HEK293T (cell line): Measurements from ENCODE around the gene ABLIM2.

Source experiments
- BHLHE40 ChIP-seq: fragments of 450-650 bp; IDR thresholded peaks from 2 replicates; pipeline ENCODE4 v1.6.1; 2016; ENCODE audit warnings: mild to moderate bottlenecking, moderate library complexity, borderline replicate concordance
- ELF4 ChIP-seq: fragments of 450-650 bp; IDR thresholded peaks from 2 replicates; pipeline ENCODE4 v1.6.1; 2017; ENCODE audit warnings: antibody characterized with exemption
- FOXM1 ChIP-seq: fragments of 450-650 bp; IDR thresholded peaks from 2 replicates; pipeline ENCODE4 v1.6.1; 2017; ENCODE audit warnings: mild to moderate bottlenecking, borderline replicate concordance
- HDGF ChIP-seq: fragments of 450-650 bp; IDR thresholded peaks from 2 replicates; pipeline ENCODE4 v1.6.1; 2017; ENCODE audit warnings: antibody characterized with exemption, borderline replicate concordance
- L3MBTL2 ChIP-seq: fragments of 450-650 bp; conservative IDR thresholded peaks from 2 replicates; pipeline ENCODE4 v1.6.1; 2016; ENCODE audit warnings: mild to moderate bottlenecking
- LEF1 ChIP-seq: fragments of 450-650 bp; IDR thresholded peaks from 2 replicates; pipeline ENCODE4 v1.6.1; 2017; ENCODE audit warnings: mild to moderate bottlenecking, borderline replicate concordance
- SP1 ChIP-seq: fragments of 450-650 bp; IDR thresholded peaks from 2 replicates; pipeline ENCODE4 v1.6.1; 2017
- SUZ12 ChIP-seq: fragments of 450-650 bp; IDR thresholded peaks from 2 replicates; pipeline ENCODE4 v1.6.1; 2016; ENCODE audit warnings: mild to moderate bottlenecking
- TARDBP ChIP-seq: fragments of 450-650 bp; IDR thresholded peaks from 2 replicates; pipeline ENCODE4 v1.6.1; 2016
- ZNF384 ChIP-seq: fragments of 450-650 bp; IDR thresholded peaks from 2 replicates; pipeline ENCODE4 v1.6.1; 2016

DNA sequence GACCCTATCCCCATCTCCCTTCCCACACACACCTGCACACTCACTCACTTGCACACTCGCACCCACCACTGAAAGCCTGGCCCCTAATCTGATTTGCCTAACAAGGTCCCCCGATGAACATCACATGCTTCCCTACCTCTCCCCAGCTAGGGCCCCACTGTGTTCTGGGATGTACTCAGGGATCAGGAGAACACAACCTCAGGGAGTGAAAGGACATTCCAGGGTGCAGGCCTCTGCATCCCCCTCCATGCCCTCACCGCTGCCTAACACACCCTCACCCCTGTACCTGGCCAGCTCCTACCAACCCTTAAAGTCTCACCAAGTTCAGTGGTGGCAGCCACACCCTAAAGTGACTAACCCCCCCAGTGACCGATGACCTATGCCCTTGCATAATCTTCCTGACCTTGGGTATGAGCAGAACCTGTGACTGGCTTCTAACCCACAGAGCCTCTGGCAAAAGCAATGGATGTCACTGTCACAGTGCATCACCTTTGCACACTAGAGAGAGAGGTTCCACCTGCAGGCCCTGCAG is 216.6 kb downstream of the ABLIM2 start:
- TF ChIP-seq SUZ12, result no peak
- TF ChIP-seq FOXM1, result no peak
- TF ChIP-seq ELF4, result no peak
- no peak for TF ChIP-seq LEF1
- TF ChIP-seq BHLHE40, result no peak
- TF ChIP-seq TARDBP, result no peak
- TF ChIP-seq HDGF, result no peak
- no peak for TF ChIP-seq SP1
- TF ChIP-seq L3MBTL2, result no peak
- no peak for TF ChIP-seq ZNF384
